ENCODE results near the gene ARAP1. TPM values are rescaled to one million over a fixed set of nuclear protein-coding genes. Genes with fewer than 3 reads are reported as not detected.

ARAP1 gene
- total and polyA plus RNA-seq, 2 of the 8 experiments (the other 6 are each of a cell fraction or from before 2014, with no cell fraction given), result 25.7 to 61.6 TPM

- TF ChIP-seq CHD7 (IDR thresholded peaks at IDR 0.05; ENCODE audit: insufficient replicate concordance, low read length), result no peak
- TF ChIP-seq BACH1 (IDR thresholded peaks at IDR 0.05; ENCODE audit: low read length), result no peak
- TF ChIP-seq CBX8 (IDR thresholded peaks at IDR 0.05; ENCODE audit: borderline replicate concordance, low read depth, low read length), result no peak
- no peak for TF ChIP-seq PHF8 (conservative IDR thresholded peaks at IDR 0.05; ENCODE audit: low read depth, low read length)
- no peak for TF ChIP-seq POU5F1 (IDR thresholded peaks at IDR 0.05; ENCODE audit: low read depth, low read length)
- no peak for TF ChIP-seq BCL11A (IDR thresholded peaks at IDR 0.05; ENCODE audit: low read depth in 2 of 2, low read length in 2 of 2)
- no peak for TF ChIP-seq ATF2 (IDR thresholded peaks at IDR 0.05; ENCODE audit: low read length)
- no peak for TF ChIP-seq MAX (IDR thresholded peaks at IDR 0.05)
Measured at GRCh38 chr11:72739240-72740059, 12.8 kb downstream of the ARAP1 start (continued).

Measured in H1 (cell line).